HFFc6 (cell line): ENCODE measurements around the gene CHTF18. TPM values are rescaled to one million over a fixed set of nuclear protein-coding genes. Genes with fewer than 3 reads are reported as not detected.

ENCODE experiments used
- DNase-seq: peaks from one replicate; pipeline ENCODE4 v3.0.0-alpha.2; 2018
- H3K27ac Mint-ChIP-seq: 2 replicates; pipeline ENCODE4 v1.8.0; 2020; ENCODE audit warnings: mild to moderate bottlenecking, mixed read lengths
- H3K27me3 Mint-ChIP-seq: 2 replicates; pipeline ENCODE4 v1.8.0; 2021; ENCODE audit warnings: mild to moderate bottlenecking, moderate library complexity, mixed read lengths; ENCODE audit not compliant: insufficient read depth
- H3K36me3 Mint-ChIP-seq: 2 replicates; pipeline ENCODE4 v1.8.0; 2021; ENCODE audit warnings: low read depth, mixed read lengths
- H3K4me1 Mint-ChIP-seq: 2 replicates; pipeline ENCODE4 v1.8.0; 2020; ENCODE audit warnings: low read depth, mixed read lengths
- H3K4me3 Mint-ChIP-seq: 2 replicates; pipeline ENCODE4 v1.8.0; 2020; ENCODE audit warnings: mild to moderate bottlenecking, moderate library complexity, mixed read lengths
- H3K9me3 Mint-ChIP-seq: 2 replicates; pipeline ENCODE4 v1.8.0; 2020; ENCODE audit warnings: mild to moderate bottlenecking, mixed read lengths
- total RNA-seq, 6 experiments: library from RNA; stranded (reverse); fragmentation: NEBNext Ultra II Directional; extraction: Animal tissue kit (Norgen Biotek cat#: 25700); gene quantifications; 2 replicates in 1 of 6; 3 replicates in 5 of 6; pipeline ENCODE4 v1.2.3, GENCODE V29; 2021
- TF ChIP-seq, protein P1 (sequence below): fragments of 200-600 bp; sonication (generic); IDR thresholded peaks from 2 replicates; pipeline ENCODE4 v1.5.0; 2021; ENCODE audit warnings: antibody characterized with exemption, mild to moderate bottlenecking

Gene CHTF18
- total RNA-seq, 6 experiments from 2014 or later = 15.2 to 31.7 (median 26.0) TPM

DNA sequence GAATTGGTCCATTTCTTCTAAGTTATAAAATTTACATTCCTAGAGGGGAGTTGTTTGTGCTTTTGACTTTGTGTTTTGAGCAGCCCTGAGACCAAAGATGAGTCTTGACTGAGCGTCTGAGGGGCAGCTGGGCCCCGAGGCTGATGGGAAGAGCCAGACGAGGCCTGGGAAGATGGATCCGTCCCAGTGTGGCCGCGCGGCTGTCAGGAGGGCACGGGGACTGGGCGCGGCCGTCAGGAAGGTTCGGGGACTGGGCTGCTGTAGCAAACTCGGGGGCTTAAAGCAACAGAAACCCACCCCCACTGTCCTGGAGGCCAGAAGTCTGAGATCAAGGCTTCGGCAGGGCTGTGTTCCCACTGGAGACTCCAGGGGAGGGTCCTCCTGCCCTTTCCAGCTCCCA, 50.3 kb downstream of the CHTF18 start:
- TF ChIP-seq, protein P1, sequence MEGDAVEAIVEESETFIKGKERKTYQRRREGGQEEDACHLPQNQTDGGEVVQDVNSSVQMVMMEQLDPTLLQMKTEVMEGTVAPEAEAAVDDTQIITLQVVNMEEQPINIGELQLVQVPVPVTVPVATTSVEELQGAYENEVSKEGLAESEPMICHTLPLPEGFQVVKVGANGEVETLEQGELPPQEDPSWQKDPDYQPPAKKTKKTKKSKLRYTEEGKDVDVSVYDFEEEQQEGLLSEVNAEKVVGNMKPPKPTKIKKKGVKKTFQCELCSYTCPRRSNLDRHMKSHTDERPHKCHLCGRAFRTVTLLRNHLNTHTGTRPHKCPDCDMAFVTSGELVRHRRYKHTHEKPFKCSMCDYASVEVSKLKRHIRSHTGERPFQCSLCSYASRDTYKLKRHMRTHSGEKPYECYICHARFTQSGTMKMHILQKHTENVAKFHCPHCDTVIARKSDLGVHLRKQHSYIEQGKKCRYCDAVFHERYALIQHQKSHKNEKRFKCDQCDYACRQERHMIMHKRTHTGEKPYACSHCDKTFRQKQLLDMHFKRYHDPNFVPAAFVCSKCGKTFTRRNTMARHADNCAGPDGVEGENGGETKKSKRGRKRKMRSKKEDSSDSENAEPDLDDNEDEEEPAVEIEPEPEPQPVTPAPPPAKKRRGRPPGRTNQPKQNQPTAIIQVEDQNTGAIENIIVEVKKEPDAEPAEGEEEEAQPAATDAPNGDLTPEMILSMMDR = no peak
- H3K27me3 Mint-ChIP-seq = peaks cover 9% of the 10 kb centered on the region; the same call in 1 of the 2 replicates
- H3K9me3 Mint-ChIP-seq = peaks cover 56% of the 10 kb centered on the region
- no peak overlapping the region for H3K27ac Mint-ChIP-seq
- no peak overlapping the region for H3K4me3 Mint-ChIP-seq
- H3K4me1 Mint-ChIP-seq = no peaks in the 10 kb centered on the region
- DNase-seq = no peak
- peaks cover 12% of the 10 kb centered on the region; the same call in 1 of the 2 replicates for H3K36me3 Mint-ChIP-seq

DNA sequence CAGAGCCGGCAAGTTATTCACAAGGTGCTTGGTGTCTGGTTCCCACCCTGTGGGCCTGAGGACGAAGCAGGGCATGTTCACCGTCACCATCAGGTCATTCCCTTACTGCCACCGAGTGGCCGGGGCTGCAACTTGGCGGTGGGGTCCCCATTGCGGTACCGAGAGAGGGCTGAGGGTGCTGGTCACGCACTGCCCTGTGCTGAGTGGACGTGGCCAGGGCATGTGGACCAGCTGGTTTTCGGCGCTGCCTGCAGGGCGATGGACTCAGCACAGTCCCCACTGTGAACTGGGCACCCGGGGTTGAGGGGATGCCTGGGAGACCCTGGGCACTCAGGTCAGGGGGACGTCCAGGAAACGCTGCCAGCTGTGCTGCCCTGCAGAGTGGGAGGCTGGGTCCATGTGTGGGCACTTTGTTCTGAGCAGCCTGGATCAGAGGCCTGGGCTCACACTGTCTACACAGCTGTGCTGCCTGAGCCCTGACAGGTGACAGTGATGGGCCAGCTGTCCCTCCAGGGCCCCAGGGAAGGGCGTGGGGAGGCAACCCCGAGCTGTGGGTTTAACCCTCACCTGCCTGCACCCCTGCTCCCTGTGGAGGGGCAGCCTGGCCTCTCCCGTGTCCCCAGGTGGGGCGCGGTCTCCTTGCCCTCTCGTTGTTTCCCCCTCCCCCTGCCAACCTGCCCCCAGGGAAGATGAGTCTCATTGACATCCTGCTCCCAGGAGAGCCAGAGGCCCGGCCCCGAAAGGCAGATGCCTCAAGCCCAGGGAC, 51.4 kb downstream of the CHTF18 start:
- Mint-ChIP-seq H3K27me3 (peaks cover 7% of the 10 kb centered on the region; the same call in 1 of the 2 replicates), H3K9me3 (peaks cover 49% of the 10 kb centered on the region), H3K27ac (no peak overlapping the region), H3K4me3 (no peak overlapping the region), H3K4me1 (no peaks in the 10 kb centered on the region), H3K36me3 (peaks cover 12% of the 10 kb centered on the region; the same call in 1 of the 2 replicates)
- no peak for DNase-seq
- TF ChIP-seq, protein P1 = no peak

DNA sequence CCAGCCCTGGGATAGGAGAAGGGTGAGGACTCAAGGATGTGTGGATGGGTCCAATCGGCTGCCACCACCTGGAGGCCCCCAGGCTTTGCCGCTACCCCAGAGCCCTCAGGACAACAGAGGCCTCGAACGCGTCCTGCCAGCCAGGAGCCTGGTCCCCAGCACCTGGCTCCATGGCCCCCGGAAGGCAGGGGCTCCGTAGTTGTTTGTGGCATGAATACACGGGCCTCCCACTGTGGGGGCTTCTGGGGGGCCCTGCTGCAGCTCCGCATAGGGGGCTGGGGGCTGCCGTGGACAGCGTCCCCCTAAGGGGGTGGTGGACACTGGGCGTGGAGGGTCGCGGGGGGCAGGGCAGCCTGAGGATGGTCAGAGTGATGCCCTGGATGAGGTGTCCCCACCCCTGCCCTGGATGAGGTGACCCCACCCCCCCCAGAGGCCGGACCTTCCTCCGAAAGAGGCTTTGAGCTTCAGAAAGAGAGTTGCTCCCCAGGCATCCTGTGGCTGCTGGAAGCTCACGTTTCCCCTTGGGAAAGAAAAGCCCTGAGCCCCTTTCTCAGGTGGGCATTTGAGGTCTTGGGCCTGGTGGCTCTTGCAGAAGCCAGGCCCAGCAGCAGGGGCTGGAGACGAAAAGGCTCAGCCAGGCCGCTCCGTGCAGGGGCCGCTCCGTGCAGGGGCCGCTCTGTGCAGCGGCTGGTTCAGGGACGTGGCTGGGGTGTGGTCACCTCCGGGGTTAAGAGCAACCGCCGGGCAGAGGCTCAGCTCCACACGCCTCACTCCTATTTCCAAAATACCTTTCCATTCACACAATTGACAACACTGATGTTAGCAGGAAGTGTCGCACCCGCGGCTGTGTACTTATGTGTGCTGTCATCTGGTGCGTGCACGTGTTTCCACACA, 52.4 kb downstream of the CHTF18 start:
- no peaks in the 10 kb centered on the region for H3K4me1 Mint-ChIP-seq
- no peak overlapping the region for H3K4me3 Mint-ChIP-seq
- H3K27me3 Mint-ChIP-seq = peaks cover 6% of the 10 kb centered on the region; the same call in 1 of the 2 replicates
- peaks cover 53% of the 10 kb centered on the region for H3K9me3 Mint-ChIP-seq
- no peak for DNase-seq
- TF ChIP-seq, protein P1 = no peak
- H3K36me3 Mint-ChIP-seq = peaks cover 13% of the 10 kb centered on the region; the same call in 1 of the 2 replicates
- no peak overlapping the region for H3K27ac Mint-ChIP-seq

DNA sequence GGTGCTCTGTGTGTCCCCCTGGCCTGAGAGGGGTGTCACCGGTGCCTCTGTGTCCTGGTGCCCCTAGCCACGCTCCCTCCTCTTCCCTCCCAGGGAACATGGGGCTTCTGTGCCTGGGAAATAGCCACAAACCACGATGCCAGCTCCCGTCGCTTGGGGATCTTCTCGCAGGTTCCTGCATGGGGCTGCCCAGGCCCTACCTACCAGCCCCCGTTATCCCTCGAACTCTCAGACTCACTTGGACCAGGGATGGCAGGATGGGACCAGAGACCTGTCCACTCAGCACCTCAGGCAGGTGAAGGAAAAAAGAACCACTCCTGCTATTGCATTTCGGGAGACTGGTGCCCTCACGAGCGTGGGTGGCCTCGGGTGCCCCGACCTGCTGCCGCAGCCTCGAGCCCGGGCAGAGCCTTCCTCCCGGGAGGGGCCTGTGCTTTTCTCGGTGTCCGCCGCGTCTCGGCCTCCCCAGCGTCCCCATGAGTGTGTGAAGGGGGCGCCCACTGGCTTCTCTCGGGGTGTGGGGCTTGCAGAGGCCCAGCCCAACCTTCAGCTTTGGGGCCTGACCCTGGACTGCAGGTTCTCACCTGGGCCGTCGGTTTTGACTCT, 53.1 kb downstream of the CHTF18 start:
- no peak overlapping the region for H3K4me3 Mint-ChIP-seq
- DNase-seq = no peak
- H3K27me3 Mint-ChIP-seq = peaks cover 2% of the 10 kb centered on the region; the same call in 1 of the 2 replicates
- no peak overlapping the region for H3K27ac Mint-ChIP-seq
- peaks cover 7% of the 10 kb centered on the region; the same call in 1 of the 2 replicates for H3K36me3 Mint-ChIP-seq
- TF ChIP-seq, protein P1 = no peak
- H3K4me1 Mint-ChIP-seq = no peaks in the 10 kb centered on the region
- peaks cover 52% of the 10 kb centered on the region for H3K9me3 Mint-ChIP-seq

DNA sequence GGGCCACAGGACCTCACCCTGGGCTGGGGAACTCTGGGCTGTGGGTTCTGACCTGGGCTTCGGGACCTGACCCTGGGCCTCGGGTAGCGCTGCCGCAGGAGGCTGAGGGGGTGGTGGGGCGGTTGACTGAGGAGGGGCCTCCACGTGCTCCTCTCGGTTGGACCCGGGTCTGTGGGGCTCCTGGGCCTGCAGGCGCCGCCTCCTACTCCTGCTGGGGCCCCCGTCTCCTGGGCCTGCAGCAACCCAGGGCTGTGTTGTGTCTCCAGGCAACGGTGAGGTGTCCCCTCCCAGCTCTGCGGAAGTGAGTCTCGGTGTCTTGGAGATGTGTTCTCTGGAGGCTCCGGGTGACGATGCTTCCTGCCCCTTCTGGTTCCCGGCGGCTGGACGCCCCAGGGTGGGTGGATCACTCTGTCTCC, 53.6 kb downstream of the CHTF18 start:
- no peaks in the 10 kb centered on the region for H3K4me1 Mint-ChIP-seq
- no peak overlapping the region for H3K27ac Mint-ChIP-seq
- TF ChIP-seq, protein P1 = no peak
- peaks cover 4% of the 10 kb centered on the region; the same call in 1 of the 2 replicates for H3K36me3 Mint-ChIP-seq
- H3K9me3 Mint-ChIP-seq = peaks cover 48% of the 10 kb centered on the region
- H3K4me3 Mint-ChIP-seq = no peak overlapping the region
- peaks cover 2% of the 10 kb centered on the region; the same call in 1 of the 2 replicates for H3K27me3 Mint-ChIP-seq
- DNase-seq = no peak
